Tibial nerve (tissue), 4 donors: Measurements from ENCODE around the gene CEBPA.

ENCODE experiments used
- EP300 ChIP-seq, 2 donors: sonication (generic); formaldehyde crosslinking; IDR thresholded peaks; one replicate each; pipeline ENCODE4 v1.6.1; 2017; ENCODE audit warnings: antibody characterized with exemption in 2 of 2, mild to moderate bottlenecking in 1 of 2
- POLR2A ChIP-seq, 2 donors: fragments of 450-650 bp; IDR thresholded peaks; one replicate each; pipeline ENCODE4 v1.6.1; 2017; ENCODE audit warnings: antibody characterized with exemption in 2 of 2, mild to moderate bottlenecking in 2 of 2, moderate library complexity in 2 of 2
- TF ChIP-seq, protein P1 (sequence below), 5 experiments: fragments of 200-600 bp in 3 of 5; fragments of 450-650 bp in 2 of 5; sonication (generic) in 3 of 5; IDR thresholded peaks; one replicate each; pipeline ENCODE4 v1.5.1; 2016 to 2019; ENCODE audit warnings: antibody characterized with exemption in 5 of 5, mild to moderate bottlenecking in 3 of 5, moderate library complexity in 2 of 5

- TF ChIP-seq EP300 (IDR thresholded peaks at IDR 0.05) (no peak), POLR2A (IDR thresholded peaks at IDR 0.05) (no peak)
- TF ChIP-seq, protein P1, sequence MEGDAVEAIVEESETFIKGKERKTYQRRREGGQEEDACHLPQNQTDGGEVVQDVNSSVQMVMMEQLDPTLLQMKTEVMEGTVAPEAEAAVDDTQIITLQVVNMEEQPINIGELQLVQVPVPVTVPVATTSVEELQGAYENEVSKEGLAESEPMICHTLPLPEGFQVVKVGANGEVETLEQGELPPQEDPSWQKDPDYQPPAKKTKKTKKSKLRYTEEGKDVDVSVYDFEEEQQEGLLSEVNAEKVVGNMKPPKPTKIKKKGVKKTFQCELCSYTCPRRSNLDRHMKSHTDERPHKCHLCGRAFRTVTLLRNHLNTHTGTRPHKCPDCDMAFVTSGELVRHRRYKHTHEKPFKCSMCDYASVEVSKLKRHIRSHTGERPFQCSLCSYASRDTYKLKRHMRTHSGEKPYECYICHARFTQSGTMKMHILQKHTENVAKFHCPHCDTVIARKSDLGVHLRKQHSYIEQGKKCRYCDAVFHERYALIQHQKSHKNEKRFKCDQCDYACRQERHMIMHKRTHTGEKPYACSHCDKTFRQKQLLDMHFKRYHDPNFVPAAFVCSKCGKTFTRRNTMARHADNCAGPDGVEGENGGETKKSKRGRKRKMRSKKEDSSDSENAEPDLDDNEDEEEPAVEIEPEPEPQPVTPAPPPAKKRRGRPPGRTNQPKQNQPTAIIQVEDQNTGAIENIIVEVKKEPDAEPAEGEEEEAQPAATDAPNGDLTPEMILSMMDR (IDR thresholded peaks at IDR 0.05): no peak
These were observed 18.1 kb downstream of the CEBPA start for GRCh38 chr19:33284146-33284643.
